GM12872 (cell line): Measurements from ENCODE around the gene MAMLD1.

Experiments used
- TF ChIP-seq, protein P1 (sequence below): IDR thresholded peaks from 3 replicates; pipeline ENCODE4 v1.5.1; 2011; ENCODE audit warnings: low read depth, mild to moderate bottlenecking, low read length, moderate library complexity; ENCODE audit not compliant: insufficient read depth

MAMLD1 gene

DNA sequence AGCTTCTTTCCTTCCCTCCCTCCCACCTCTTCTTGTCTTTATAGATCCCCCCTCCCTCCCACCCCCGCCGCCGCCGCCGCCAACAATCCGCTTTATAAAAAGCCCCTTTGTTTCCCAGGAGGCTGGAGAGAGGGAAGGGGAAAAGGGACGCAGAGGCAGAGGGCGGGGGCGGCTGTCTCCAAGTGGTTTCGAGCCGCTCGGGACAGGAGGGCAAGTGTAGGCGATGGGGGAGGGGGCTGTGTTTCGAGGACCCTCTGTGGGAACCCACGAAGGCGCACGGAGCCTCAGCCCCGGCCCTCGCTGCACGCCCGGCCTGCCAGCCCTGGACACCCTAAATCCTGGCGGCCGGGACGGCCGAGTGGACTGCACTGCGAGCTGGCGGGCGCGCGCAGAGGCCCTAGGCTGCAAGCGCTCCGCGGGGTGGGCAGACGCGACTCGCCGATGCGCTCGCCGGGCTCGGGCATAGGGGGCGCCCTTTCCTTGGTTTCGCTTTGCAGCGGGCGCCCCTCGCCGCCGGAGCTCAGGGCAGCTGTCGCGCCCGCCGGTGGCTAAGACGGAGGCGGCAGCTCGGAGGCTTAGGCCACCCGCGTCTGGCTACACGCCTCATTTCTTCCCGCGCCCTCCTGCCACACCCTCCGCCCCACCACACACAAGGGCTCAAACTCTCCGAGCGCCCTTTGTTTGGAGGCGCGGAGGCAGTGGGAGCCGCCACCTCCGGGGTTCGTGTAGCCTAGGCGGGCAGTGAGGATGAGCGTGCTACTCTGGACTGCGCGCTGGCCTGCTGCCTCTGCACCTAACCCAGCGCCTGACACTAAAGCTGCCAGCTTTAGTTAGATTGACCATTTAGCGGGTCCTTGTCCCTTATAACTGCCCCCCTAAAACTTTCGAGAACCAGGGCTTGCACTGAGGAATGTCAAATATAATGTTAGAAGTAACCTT is 2.2 kb downstream of the MAMLD1 start:
- TF ChIP-seq, protein P1, sequence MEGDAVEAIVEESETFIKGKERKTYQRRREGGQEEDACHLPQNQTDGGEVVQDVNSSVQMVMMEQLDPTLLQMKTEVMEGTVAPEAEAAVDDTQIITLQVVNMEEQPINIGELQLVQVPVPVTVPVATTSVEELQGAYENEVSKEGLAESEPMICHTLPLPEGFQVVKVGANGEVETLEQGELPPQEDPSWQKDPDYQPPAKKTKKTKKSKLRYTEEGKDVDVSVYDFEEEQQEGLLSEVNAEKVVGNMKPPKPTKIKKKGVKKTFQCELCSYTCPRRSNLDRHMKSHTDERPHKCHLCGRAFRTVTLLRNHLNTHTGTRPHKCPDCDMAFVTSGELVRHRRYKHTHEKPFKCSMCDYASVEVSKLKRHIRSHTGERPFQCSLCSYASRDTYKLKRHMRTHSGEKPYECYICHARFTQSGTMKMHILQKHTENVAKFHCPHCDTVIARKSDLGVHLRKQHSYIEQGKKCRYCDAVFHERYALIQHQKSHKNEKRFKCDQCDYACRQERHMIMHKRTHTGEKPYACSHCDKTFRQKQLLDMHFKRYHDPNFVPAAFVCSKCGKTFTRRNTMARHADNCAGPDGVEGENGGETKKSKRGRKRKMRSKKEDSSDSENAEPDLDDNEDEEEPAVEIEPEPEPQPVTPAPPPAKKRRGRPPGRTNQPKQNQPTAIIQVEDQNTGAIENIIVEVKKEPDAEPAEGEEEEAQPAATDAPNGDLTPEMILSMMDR = peak; percentile 17; the same call in 1 of the 3 replicates

- TF ChIP-seq, protein P1 = no peak
Observed at GRCh38 chrX:150365990-150366911, 3.1 kb downstream of the MAMLD1 start.

DNA sequence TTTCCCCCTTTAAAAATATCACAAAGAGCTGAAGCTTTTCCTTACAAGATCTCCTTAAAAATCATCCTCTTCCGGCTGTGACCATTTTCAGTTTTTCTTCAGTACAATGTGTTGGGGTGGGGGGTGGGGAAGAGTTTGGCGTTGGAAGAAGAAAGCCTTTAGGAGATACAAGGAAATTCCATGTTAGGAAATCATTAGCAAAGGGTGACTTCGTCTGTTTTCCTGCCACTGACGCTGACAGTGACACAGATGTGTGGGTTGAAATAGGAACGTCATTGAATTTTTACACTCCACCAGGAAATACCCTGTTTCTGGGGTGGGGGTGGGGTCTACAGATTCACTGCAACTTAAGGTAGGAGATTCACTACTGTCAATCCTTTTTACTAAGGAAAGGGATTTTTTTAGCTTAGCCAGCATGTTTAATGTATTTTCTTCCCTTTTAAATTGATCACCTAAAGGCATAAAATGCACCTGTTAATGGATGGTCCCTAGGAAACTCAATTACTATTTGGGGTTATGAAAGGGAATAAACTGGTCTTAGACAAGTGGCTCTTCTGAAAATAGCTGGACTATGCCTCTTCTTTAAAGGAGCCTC is 3.9 kb downstream of the MAMLD1 start:
- TF ChIP-seq, protein P1 = no peak

GRCh38 chrX:150370589-150371312 is 7.6 kb downstream of the MAMLD1 start:
- TF ChIP-seq, protein P1 = no peak

GRCh38 chrX:150371877-150372276 is 8.8 kb downstream of the MAMLD1 start:
- TF ChIP-seq, protein P1 = no peak

DNA sequence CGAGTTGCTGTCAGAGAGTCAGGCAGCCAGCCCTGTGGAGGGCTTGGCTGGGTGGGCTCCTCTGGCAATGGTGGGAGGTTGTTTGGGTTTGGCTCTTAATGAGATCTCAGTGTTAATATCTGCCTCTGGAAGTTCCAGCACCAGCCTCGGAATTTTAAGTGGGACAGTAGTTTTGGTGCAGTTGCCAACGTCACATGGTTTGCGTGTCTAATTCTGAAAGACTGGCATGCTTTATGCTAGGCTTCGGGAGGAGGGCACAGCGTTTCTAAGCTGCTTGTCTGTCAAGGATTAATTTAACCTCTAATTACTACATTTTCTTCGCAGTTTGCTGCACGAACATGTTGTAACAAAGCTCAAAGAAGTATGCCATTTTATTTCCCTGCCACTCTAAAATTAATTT is 9.2 kb downstream of the MAMLD1 start:
- TF ChIP-seq, protein P1 = no peak

DNA sequence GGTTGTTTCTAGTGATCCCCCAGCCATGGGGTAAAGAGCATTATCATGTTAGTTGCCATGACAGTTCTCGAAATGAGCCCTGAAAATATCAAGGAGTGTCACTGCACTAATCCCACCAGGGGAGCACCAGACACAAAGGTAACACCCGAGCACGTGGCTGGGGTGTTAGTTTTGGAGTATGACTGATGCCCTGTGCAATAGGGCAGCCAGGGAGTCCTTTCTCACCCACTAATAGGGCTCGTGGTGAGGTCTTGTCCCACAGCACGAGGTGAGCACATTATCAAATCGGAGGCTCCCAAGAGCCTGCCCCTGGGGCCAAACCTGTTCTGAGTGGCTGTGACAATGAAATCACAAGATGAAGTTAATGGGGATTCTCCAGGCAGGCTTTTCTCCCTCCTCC is 9.6 kb downstream of the MAMLD1 start:
- TF ChIP-seq, protein P1 = no peak
